ENCODE data around the gene LLGL1. TPM values are rescaled to one million over a fixed set of nuclear protein-coding genes. Genes with fewer than 3 reads are reported as not detected.

LLGL1 gene
- total RNA-seq, 1 experiment from 2014 or later = 65.0 TPM

GRCh38 chr17:18248300-18248731 lies 22.9 kb downstream of the LLGL1 start:
- H3K4me1 Mint-ChIP-seq = peaks cover 15 to 25% of the 10 kb centered on the region in 2 experiments
- peak; percentile 86 for DNase-seq
- no peak overlapping the region for H2BK12ac ChIP-seq (ENCODE audit: insufficient read length, low read depth, low read length)
- H3K4me2 ChIP-seq (ENCODE audit: insufficient read depth, insufficient read length, low read length) = no peak overlapping the region
- H4K5ac ChIP-seq (ENCODE audit: insufficient read length, low read depth, low read length) = no peak overlapping the region
- H3K27ac Mint-ChIP-seq = peak overlapping the region; percentile 24 to 93 (median 90); a peak in 5 of 7 replicates
- no peak overlapping the region for H4K91ac ChIP-seq (ENCODE audit: insufficient read length, low read depth, low read length)
- H4K20me1 ChIP-seq (ENCODE audit: control insufficient read depth, insufficient read depth, insufficient read length) = peaks cover 3% of the 10 kb centered on the region
- H3K36me3 Mint-ChIP-seq (ENCODE audit: insufficient read depth in 1 of 3, low read depth in 3 of 3) = peaks cover 25 to 87% (median 85%) of the 10 kb centered on the region in 3 experiments; a peak in 6 of 7 replicates
- no peak overlapping the region for H2BK20ac ChIP-seq (ENCODE audit: low read depth, low read length, poor library complexity, severe bottlenecking)
- no peaks in the 10 kb centered on the region for H3K79me1 ChIP-seq (ENCODE audit: insufficient read depth, low read depth, low read length, poor library complexity, severe bottlenecking)
- no peak overlapping the region for H3K4ac ChIP-seq (ENCODE audit: low read depth, low read length)
- H3K9me3 Mint-ChIP-seq = no peaks in the 10 kb centered on the region; a peak in 1 of 5 replicates
- H2BK15ac ChIP-seq (ENCODE audit: low read depth, low read length) = no peak overlapping the region
- H3K27me3 Mint-ChIP-seq (ENCODE audit: low read depth) = no peaks in the 10 kb centered on the region; the same call in 1 of the 2 replicates
- H3K18ac ChIP-seq (ENCODE audit: insufficient read length, low read depth, low read length) = no peak overlapping the region
- H3K9me3 ChIP-seq (ENCODE audit: control insufficient read depth, low read depth, low read length) = no peaks in the 10 kb centered on the region
- peaks cover 3% of the 10 kb centered on the region; the same call in 1 of the 2 replicates for H3K4me1 ChIP-seq (ENCODE audit: insufficient read depth, low read length)
- H3T11ph ChIP-seq (ENCODE audit: low read length) = no peak overlapping the region
- no peak overlapping the region for H3K56ac ChIP-seq (ENCODE audit: insufficient read length, low read depth, low read length)
- no peak overlapping the region for H2BK5ac ChIP-seq (ENCODE audit: insufficient read length, low read length)
- H2AK5ac ChIP-seq (ENCODE audit: insufficient read length, low read length) = no peak overlapping the region
- no peaks in the 10 kb centered on the region for H3K23me2 ChIP-seq (ENCODE audit: insufficient read length, low read depth, low read length, poor library complexity, severe bottlenecking)
- no CpG with 5 or more reads among the region's 9 CpGs for WGBS (ENCODE audit: extremely low coverage, insufficient read length, low lambda C conversion rate)
- H3K4me3 Mint-ChIP-seq = peak overlapping the region in 1 of 2 experiments; percentile 65; a peak in 3 of 5 replicates
- peak; percentile 75 for TF ChIP-seq CTCF (conservative IDR thresholded peaks at IDR 0.05)
- H2BK120ac ChIP-seq (ENCODE audit: low read depth, low read length, poor library complexity, severe bottlenecking) = no peak overlapping the region
- no peak overlapping the region for H4K8ac ChIP-seq (replicated peaks; ENCODE audit: insufficient read length, low read depth, low read length)
- H3K27me3 ChIP-seq (ENCODE audit: insufficient read depth, low read length) = no peaks in the 10 kb centered on the region
- no peak overlapping the region for H2AFZ ChIP-seq (ENCODE audit: low read length)
- H3K79me2 ChIP-seq (ENCODE audit: insufficient read depth, low read length) = no peaks in the 10 kb centered on the region
- no peak overlapping the region for H3K27ac ChIP-seq (ENCODE audit: insufficient read length, low read depth, low read length)
- H3K23ac ChIP-seq (ENCODE audit: insufficient read length, low read depth, low read length) = no peak overlapping the region
- no peak overlapping the region for H3K14ac ChIP-seq (ENCODE audit: insufficient read depth, low read length)
- H3K9ac ChIP-seq (ENCODE audit: extremely low read depth, insufficient read length, low read length) = no peak overlapping the region

Data from H9 (cell line).